Heart left ventricle (tissue), 16 donors: ENCODE results near the gene NXN. TPM values are rescaled to one million over a fixed set of nuclear protein-coding genes. Genes with fewer than 3 reads are reported as not detected.
A peak's percentile ranks its signal among the peaks of the same experiment; 100 is the strongest.

Experiments used
- ATAC-seq, 4 donors: fragments of 200-7000 bp; cut with Tn5 transposase; one replicate each; pipeline ENCODE4 v1.9.1; 2020 to 2022; ENCODE audit warnings: moderate library complexity in 4 of 4, mild to moderate bottlenecking in 3 of 4, moderate number of reproducible peaks in 1 of 4
- DNase-seq, 5 donors: peaks; one replicate each; pipeline ENCODE4 v3.0.0-alpha.2; 2020
- H3K27ac ChIP-seq, 12 donors: fragments of 200-600 bp; sonication (generic) in 4 of 12; one replicate each; pipeline versions ENCODE4 v1.5.0 to v1.8.0; 2016 to 2022; ENCODE audit warnings: mild to moderate bottlenecking in 2 of 12
- H3K27me3 ChIP-seq, 9 donors: fragments of 200-600 bp; sonication (generic) in 2 of 9; one replicate each; pipeline versions ENCODE4 v1.5.1 to v1.8.0; 2016 to 2022; ENCODE audit warnings: mild to moderate bottlenecking in 3 of 9
- H3K36me3 ChIP-seq, 9 donors: fragments of 200-600 bp; sonication (generic) in 2 of 9; one replicate each; pipeline versions ENCODE4 v1.5.0 to v1.8.0; 2018 to 2022; ENCODE audit warnings: mild to moderate bottlenecking in 2 of 9
- H3K4me1 ChIP-seq, 12 donors: fragments of 200-600 bp; sonication (generic) in 4 of 12; one replicate each; pipeline versions ENCODE4 v1.5.0 to v1.8.0; 2016 to 2022; ENCODE audit warnings: mild to moderate bottlenecking in 3 of 12
- H3K4me3 ChIP-seq, 12 donors: fragments of 200-600 bp; sonication (generic) in 4 of 12; one replicate each; pipeline versions ENCODE4 v1.5.0 to v1.8.0; 2017 to 2022; ENCODE audit warnings: mild to moderate bottlenecking in 9 of 12, moderate library complexity in 4 of 12
- H3K9me3 ChIP-seq, 12 donors: fragments of 200-600 bp; sonication (generic) in 4 of 12; one replicate each; pipeline versions ENCODE4 v1.5.0 to v1.8.0; 2016 to 2022; ENCODE audit warnings: mild to moderate bottlenecking in 1 of 12
- POLR2A ChIP-seq, 2 donors: fragments of 450-650 bp; IDR thresholded peaks; one replicate each; pipeline ENCODE4 v1.6.1; 2017; ENCODE audit warnings: antibody characterized with exemption in 2 of 2, mild to moderate bottlenecking in 2 of 2, moderate library complexity in 2 of 2
- WGBS, 4 donors: extraction: QIAGEN DNeasy Blood & Tissue Kit in 2 of 4; methylation state at CpG; one replicate each; pipeline versions ENCODE4 v1.1.5 to v1.1.7; 2013 to 2018; 5-methylcytosine and 5-hydroxymethylcytosine counted together
- intact Hi-C, 10 donors: fragments of 100-400 bp; cut with DNase I; formaldehyde crosslinking; loops; one replicate each; pipeline versions ENCODE4 v1.11.1 to v1.14.2; 2022
- polyA plus RNA-seq, 2 donors: library from polyadenylated mRNA; stranded (reverse); fragments of 200-250 nt; gene quantifications; one replicate each; pipeline ENCODE4 v1.2.3, GENCODE V29; 2013
- total RNA-seq, 9 donors: library from RNA; depleted of rRNA in 2 of 9; stranded (reverse); fragments of >200 nt in 2 of 9; fragmentation: NEBNext Ultra II Directional in 3 of 9; extraction: Animal tissue kit (Norgen Biotek cat#: 25700) in 3 of 9; gene quantifications; one replicate each; pipeline versions ENCODE4 v1.1.0 to v1.2.4, GENCODE V29; 2016 to 2023
- TF ChIP-seq, protein P1 (sequence below), 12 donors: fragments of 200-600 bp; sonication (generic) in 4 of 12; IDR thresholded peaks; one replicate each; pipeline versions ENCODE4 v1.5.0 to v1.8.0; 2018 to 2022; ENCODE audit warnings: antibody characterized with exemption in 12 of 12, mild to moderate bottlenecking in 5 of 12
- donor health status: ischemic (EF 13 %, LVEDD 7.1; RV severe dilation, severe dysfunction).
- donor health status: healthy with polysubstance abuse.
- donor health status: DM: no; HTN: yes; CAD: no.
- donor health status: DM: no; HTN: no; CAD: no.
- donor health status: ischemic (EF 25% LVEDD 6.9; RV normal size, moderate dysfunction).
- donor health status: ischemic (EF 25% LVEDD 5.7; RV mildly dilated, moderate dysfunction).
- donor health status: healthy.
- donor health status: DM: yes; HTN: yes; CAD: no.
- donor health status: ischemic (EF 35%, LVEDD 5.7; RV mildly dilated, moderate dysfunction).
- donor health status: nonischemic (EF 11% LVEDD 7.7; RV severe dilation, severe dysfunction).
- donor health status: DM: yes; HTN: yes; CAD: no.
- donor health status: PGD.
- donor health status: ischemic (EF 29% LVEDD 5.4; RV normal size, mild dysfunction).
- donor health status: nonischemic (EF 23%, LVEDD 6.1; RV moderate dilation, normal function).

The NXN gene
- total and polyA plus RNA-seq, 11 donors, result 8.6 to 20.3 (median 14.1) TPM

DNA sequence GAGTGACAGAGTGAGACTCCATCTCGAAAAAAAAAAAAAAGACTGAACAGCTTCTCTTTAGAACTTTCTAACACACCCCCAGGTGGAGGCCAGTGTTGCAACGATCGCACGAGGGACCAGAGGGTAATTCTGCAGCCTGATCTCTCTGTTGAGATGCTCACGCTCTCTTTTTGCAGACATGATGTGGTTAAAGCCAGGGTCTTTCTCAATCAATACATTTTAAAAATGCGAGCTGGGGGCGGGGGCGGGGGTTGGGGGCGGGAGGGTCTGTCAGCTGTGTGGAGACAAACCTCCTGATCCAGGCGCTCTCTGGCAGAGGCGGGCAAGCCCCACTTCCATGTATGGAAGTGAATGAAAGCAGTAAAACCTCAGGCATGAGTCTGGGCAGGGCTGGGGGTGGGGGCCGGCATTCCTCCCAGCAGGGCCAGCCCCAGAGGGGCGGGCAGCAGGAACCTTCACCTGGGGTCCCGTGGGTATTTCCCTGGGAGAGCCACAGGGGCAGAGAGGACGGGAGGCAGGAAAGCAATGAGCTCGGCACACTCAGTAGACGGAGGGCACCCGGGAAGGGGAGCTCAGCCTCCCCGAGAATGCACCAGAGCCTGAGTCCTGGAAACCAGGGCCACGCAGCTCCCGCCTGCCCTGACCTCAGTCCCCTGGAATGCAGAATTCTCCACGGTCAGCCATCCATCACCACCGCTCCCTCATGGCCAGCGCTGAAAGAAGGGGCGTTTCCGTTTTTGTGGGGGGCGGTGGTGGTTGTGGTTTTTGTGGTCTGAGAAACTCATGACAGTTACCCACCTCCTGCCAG lies 28.0 kb downstream of the NXN start:
- H3K27me3 ChIP-seq, result no peaks in the 10 kb centered on the region
- no peaks in the 10 kb centered on the region for H3K9me3 ChIP-seq
- intact Hi-C loops, result no loop called here
- H3K4me3 ChIP-seq, result peak overlapping the region in 6 of 12 donors; percentile 13 to 42 (median 19)
- H3K4me1 ChIP-seq, result peaks cover 0 to 19% (median 9%) of the 10 kb centered on the region in 12 donors
- TF ChIP-seq, protein P1, sequence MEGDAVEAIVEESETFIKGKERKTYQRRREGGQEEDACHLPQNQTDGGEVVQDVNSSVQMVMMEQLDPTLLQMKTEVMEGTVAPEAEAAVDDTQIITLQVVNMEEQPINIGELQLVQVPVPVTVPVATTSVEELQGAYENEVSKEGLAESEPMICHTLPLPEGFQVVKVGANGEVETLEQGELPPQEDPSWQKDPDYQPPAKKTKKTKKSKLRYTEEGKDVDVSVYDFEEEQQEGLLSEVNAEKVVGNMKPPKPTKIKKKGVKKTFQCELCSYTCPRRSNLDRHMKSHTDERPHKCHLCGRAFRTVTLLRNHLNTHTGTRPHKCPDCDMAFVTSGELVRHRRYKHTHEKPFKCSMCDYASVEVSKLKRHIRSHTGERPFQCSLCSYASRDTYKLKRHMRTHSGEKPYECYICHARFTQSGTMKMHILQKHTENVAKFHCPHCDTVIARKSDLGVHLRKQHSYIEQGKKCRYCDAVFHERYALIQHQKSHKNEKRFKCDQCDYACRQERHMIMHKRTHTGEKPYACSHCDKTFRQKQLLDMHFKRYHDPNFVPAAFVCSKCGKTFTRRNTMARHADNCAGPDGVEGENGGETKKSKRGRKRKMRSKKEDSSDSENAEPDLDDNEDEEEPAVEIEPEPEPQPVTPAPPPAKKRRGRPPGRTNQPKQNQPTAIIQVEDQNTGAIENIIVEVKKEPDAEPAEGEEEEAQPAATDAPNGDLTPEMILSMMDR (IDR thresholded peaks at IDR 0.05), result no peak
- no peak for TF ChIP-seq POLR2A (IDR thresholded peaks at IDR 0.05)
- H3K27ac ChIP-seq, result peak overlapping the region in 2 of 12 donors; percentile 43 to 87
- 33 to 43% (median 42%) methylated on average over 21 to 27 of the region's 27 CpGs for WGBS, 4 donors
- no peaks in the 10 kb centered on the region for H3K36me3 ChIP-seq
- ATAC-seq (peak in 3 of 4 donors; percentile 38 to 78 (median 48)), DNase-seq (peak in 1 of 5 donors; percentile 61)

DNA sequence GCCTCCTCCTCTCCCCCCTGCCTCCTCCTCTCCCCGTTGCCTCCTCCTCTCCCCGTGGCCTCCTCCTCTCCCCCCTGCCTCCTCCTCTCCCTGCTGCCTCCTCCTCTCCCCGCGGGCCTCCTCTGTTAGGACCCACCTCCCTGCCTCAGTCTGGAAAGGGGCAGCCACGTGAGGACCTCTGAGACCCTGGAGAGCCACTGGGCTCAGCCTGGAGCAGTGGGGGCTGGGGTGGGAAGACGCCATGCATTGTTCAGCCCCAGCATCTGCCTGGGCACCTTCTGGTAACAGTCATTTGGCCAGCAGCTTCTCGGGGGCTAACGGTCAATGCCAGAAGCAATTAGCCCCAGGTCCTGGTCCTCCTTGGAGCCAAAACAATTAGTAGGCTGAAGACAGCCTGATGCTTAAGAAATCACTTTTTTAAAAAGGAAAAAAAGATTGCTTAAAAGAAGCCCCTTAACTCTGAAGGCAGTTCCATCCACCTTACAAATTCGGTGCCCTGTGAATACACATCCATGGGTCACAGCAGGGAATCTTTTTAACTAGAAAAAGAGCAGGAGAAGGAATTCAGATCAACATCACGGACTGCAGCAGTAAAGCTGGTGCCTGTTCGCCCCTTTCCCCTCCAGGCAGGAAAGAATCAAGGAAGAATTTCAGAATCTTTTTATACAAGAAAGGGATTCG lies 29.8 kb downstream of the NXN start:
- no peaks in the 10 kb centered on the region for H3K27me3 ChIP-seq
- H3K36me3 ChIP-seq, result no peaks in the 10 kb centered on the region
- H3K4me1 ChIP-seq, result peaks cover 0 to 18% (median 7%) of the 10 kb centered on the region in 12 donors
- DNase-seq (peak in 1 of 5 donors; percentile 28), ATAC-seq (no peak)
- intact Hi-C loops, result no loop called here
- peak overlapping the region in 1 of 12 donors; percentile 87 for H3K27ac ChIP-seq
- H3K9me3 ChIP-seq, result no peaks in the 10 kb centered on the region
- no peak overlapping the region for H3K4me3 ChIP-seq
- 76 to 88% (median 82%) methylated on average over 10 to 12 of the region's 12 CpGs for WGBS, 4 donors
- no peak for TF ChIP-seq POLR2A (IDR thresholded peaks at IDR 0.05)
- TF ChIP-seq, protein P1 (IDR thresholded peaks at IDR 0.05), result no peak

DNA sequence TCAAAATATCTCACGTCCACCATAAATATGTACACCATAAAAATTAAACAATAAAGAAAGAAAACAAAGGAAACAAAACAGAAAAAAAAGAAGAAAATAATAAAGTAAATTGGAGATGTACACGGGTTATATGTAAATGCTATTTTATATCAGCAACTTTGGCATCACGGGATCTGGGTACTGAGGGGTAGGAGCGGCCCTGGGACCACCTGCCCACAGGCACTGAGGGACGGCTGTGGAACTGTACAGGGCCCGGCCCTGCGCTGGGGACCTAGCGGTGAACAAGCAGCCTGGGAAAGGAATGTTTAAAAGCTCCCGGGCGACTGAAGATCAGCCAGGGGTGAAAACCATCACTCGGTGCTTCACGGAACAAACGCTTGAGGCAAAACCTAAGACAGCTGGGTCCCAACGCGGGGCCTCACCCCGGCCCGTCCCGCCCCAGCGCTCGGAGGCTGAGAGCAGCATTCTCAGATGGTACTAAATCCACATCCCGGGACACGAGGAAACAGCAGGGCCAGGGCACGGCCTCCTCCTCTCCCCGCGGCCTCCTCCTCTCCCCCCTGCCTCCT lies 31.2 kb downstream of the NXN start:
- Histone ChIP-seq H3K4me3 (no peak overlapping the region), H3K9me3 (no peaks in the 10 kb centered on the region), H3K4me1 (peaks cover 0 to 13% (median 4%) of the 10 kb centered on the region in 12 donors), H3K27me3 (no peaks in the 10 kb centered on the region), H3K27ac (peak overlapping the region in 1 of 12 donors; percentile 78), H3K36me3 (no peaks in the 10 kb centered on the region)
- DNase-seq (peak in 1 of 5 donors; percentile 34), ATAC-seq (no peak)
- WGBS, 4 donors, result 84 to 95% (median 89%) methylated on average over 24 to 25 of the region's 25 CpGs
- TF ChIP-seq, protein P1 (IDR thresholded peaks at IDR 0.05), result no peak
- TF ChIP-seq POLR2A (IDR thresholded peaks at IDR 0.05), result no peak
- intact Hi-C loops, result no loop called here
